GM13977 (cell line): ENCODE data around the gene SERPINE2.

ENCODE experiments used
- DNase-seq: peaks from one replicate; pipeline ENCODE4 v3.0.0; 2012; ENCODE audit warnings: low spot score
- in situ Hi-C: fragments of 300-500 bp; cut with MboI; formaldehyde crosslinking; loops from one replicate; pipeline ENCODE4 v1.12.0; 2022; ENCODE audit warnings: low sequenced_read_pairs, low pct_unique_long_range_greater_than_20kb, mixed read lengths, inconsistent platforms; ENCODE audit not compliant: unreplicated experiment
- TF ChIP-seq, protein P1 (sequence below): IDR thresholded peaks from 2 replicates; pipeline ENCODE4 v1.5.1; 2012; ENCODE audit warnings: mild to moderate bottlenecking, control low read depth; ENCODE audit not compliant: insufficient read depth; ENCODE audit errors: extremely low read depth, missing control alignments

SERPINE2 gene

GRCh38 chr2:223976635-223977226, 62.4 kb downstream of the SERPINE2 start:
- TF ChIP-seq, protein P1, sequence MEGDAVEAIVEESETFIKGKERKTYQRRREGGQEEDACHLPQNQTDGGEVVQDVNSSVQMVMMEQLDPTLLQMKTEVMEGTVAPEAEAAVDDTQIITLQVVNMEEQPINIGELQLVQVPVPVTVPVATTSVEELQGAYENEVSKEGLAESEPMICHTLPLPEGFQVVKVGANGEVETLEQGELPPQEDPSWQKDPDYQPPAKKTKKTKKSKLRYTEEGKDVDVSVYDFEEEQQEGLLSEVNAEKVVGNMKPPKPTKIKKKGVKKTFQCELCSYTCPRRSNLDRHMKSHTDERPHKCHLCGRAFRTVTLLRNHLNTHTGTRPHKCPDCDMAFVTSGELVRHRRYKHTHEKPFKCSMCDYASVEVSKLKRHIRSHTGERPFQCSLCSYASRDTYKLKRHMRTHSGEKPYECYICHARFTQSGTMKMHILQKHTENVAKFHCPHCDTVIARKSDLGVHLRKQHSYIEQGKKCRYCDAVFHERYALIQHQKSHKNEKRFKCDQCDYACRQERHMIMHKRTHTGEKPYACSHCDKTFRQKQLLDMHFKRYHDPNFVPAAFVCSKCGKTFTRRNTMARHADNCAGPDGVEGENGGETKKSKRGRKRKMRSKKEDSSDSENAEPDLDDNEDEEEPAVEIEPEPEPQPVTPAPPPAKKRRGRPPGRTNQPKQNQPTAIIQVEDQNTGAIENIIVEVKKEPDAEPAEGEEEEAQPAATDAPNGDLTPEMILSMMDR, result no peak
- in situ Hi-C loops, result loop anchor here (25.0 kb wide), 1 partner anchor 286 kb away; no protein-coding TSS in a partner anchor
- no peak for DNase-seq

DNA sequence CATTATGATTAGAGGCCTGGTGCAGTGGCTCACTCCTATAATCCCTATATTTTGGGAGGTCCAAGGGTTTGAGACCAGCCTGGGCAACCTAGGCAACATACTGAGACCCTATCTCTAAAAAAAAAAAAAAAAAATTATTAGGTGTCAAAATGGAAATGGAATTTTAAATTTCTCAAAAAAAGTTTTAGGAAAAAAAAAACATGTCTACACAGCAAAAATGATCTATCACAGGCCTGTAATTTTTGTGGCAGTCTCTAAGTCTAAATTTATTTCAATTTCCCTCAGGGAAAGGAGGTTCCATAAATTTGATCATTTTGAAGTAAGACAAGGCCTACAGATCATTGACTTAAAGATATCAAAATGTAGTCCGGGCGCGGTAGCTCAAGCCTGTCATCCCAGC, 65.5 kb downstream of the SERPINE2 start:
- TF ChIP-seq, protein P1, result no peak
- in situ Hi-C loops, result no loop called here

GRCh38 chr2:223972656-223973102, 66.4 kb downstream of the SERPINE2 start:
- DNase-seq, result no peak
- in situ Hi-C loops, result no loop called here
- TF ChIP-seq, protein P1, result no peak

More for the DNA sequence above, 65.5 kb downstream of the SERPINE2 start:
- DNase-seq, result no peak

- TF ChIP-seq, protein P1, result no peak
- no peak for DNase-seq
- in situ Hi-C loops, result no loop called here
Measured at GRCh38 chr2:223971731-223972130, 67.4 kb downstream of the SERPINE2 start.

DNA sequence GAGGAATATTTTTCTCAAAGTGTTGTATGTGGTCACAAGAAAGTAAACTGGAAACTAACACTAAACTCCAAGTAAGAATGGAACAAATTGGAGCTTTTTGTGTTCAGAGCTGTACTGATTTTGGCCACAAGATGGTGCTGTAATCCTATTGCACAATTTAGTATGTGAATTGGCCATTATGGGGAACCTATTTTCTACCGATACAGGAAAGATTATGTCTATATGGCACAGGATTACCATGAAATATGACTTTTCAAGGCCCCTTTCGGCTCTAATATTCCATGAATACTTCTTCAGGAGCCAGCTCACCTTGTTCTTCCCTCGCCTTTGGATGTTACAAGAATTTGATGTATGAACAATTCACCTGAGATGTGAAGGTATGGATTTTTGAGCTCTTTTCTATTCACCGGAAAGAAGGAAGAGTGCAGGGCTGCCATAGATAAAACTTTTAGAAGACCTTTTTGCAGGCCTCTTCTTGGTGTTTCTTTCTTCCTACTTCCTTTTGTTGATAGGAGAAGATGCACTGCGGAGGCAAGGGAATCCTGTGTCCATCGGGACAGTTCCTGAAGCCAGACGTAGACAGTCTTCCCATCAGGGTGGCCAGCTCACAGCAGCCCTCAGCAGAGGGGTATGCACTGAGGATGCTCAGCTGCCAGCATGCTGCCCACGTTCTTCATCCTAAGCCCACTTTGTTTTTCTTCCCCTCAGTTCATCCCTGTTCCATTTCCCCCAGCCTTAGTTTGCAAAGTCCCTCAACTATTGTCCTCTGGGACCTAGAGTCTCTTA, 68.5 kb downstream of the SERPINE2 start:
- in situ Hi-C loops, result no loop called here
- TF ChIP-seq, protein P1, result peak; percentile 83
- peak; percentile 45 for DNase-seq

DNA sequence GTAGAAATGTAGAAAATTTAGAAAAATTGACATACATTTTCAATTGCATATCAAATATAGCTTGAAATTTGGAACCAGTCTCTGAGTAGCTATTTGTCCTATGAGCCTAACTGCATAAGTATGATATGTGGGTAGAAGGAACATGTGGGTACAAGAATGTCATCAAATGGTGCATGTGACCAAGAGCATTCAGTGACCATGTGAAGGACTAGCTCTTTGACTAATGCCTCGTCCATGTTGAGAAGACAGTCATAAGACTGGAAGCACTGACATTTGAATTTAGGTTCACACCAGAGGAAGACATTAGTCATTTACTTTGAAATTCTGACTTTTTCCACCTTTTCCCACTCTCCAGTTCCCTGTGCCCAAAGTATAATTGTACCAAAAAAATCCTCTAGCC, 69.2 kb downstream of the SERPINE2 start:
- in situ Hi-C loops, result no loop called here

More for the DNA sequence above, 69.2 kb downstream of the SERPINE2 start:
- no peak for DNase-seq
- TF ChIP-seq, protein P1, result no peak
